GM18526 (cell line): ENCODE measurements around the gene SESN2.

Source experiments
- POLR2A ChIP-seq: IDR thresholded peaks from 3 replicates; pipeline ENCODE4 v1.6.1; 2011; ENCODE audit not compliant: insufficient read length; ENCODE audit errors: extremely low read depth

The SESN2 gene

DNA sequence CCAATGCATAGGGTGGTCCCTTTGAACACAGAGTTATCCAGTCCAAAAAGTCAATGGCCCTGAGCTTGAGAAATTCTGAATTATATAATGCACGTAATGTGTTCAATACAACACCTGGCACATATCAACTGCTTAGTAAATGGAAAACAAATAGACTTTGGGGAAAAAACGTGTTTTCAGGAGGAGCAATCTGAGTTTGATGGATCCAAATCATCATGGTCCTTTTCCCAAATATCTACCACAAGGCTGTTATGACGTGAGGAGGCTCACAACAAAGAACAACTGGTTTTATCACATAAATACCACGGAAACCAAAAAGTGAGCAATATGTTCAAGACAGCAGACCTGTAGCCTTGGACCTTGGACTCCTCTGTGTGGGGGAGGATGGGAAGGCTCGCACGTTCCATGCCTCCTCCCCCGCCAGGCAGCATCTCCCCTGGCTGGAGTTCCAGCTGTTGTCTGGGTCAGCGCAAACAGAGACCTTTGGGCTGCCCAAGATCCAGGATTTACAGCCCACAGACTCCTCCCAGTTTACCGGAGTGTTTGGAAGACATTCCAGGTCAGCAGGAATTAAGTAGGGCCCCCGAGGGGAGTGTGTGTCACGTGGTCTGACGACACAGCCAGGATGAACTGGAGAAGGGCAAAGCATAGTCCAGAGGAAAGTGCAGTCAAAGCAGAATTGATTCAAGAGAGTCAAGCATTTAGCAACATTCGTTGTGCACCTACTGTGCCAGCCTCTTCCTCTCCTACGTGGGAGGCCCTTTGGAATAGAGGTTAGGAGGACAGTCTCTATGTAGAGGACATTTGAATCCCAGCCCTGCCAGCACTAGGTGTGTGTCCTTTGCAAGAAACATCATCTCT is 37.3 kb downstream of the SESN2 start:
- TF ChIP-seq POLR2A: no peak

DNA sequence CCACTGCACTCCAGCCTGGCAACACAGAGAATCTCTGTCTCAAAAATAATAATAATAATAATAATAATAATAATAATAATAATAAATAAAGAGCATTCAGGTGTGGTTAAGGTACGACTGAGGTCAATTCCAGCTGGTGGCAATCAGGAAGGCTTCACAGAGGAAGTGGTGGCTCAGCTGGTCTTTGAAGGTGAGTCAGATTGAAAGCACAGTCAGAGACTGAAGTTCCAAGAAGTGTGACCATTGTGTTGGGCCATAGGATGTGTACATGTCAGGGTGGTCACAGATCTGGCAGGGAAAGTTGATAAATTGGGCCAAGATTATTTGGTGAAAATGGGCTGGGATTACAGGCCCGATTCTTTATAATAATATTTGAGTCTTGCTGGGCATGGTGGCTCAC is 38.5 kb downstream of the SESN2 start:
- TF ChIP-seq POLR2A: no peak

- TF ChIP-seq POLR2A: no peak
Observed at GRCh38 chr1:28298438-28298837, 39.1 kb downstream of the SESN2 start.

GRCh38 chr1:28301368-28302174 is 42.3 kb downstream of the SESN2 start:
- TF ChIP-seq POLR2A: no peak

DNA sequence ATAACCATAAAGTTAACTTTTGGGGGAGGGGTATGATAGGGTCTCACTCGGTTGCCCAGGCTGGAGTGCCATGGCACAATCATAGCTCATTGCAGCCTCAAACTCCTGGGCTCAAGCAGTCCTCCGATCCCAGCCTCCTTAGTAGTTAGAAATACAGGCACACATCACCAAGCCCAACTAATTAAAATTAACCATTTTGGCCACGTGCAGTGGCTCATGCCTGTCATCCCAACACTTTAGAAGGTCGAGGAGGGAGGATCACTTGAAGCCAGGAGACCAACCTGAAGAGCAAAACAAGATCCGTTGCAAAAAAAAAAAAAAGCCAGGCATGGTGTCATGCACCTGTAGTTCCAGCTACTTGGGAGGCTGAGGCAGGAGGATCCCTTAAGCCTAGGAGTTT is 42.9 kb downstream of the SESN2 start:
- no peak for TF ChIP-seq POLR2A

DNA sequence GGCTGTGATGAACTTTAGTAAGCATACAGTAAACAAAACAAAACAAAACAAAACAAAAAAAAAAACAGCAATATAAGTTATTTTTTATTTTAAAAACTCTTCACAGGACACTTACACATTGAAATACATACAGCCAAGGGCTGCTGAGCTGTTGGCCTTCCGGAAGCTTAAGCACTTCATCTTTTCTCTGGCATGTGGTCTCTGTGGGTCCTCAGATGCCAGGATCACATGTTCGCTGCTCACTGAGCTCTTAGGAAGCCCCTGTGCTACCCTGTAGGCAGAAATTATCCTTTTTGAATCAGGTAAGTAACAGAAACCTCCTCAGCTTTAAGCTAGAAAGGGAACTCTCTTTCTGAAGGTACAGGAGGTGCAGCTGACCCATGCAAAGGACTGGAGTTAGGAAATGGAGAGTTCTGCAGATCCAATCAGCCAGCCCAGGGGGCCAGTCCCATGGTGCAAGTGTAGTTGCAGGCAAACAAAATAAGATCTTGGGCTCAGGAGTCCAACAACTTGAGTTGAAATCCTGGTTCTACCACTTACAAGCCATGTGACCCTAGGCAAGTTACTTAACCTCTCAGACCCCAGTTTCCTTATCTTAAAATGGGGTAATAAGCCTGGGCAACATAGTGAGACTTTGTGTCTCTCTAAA is 47.1 kb downstream of the SESN2 start:
- TF ChIP-seq POLR2A: no peak

DNA sequence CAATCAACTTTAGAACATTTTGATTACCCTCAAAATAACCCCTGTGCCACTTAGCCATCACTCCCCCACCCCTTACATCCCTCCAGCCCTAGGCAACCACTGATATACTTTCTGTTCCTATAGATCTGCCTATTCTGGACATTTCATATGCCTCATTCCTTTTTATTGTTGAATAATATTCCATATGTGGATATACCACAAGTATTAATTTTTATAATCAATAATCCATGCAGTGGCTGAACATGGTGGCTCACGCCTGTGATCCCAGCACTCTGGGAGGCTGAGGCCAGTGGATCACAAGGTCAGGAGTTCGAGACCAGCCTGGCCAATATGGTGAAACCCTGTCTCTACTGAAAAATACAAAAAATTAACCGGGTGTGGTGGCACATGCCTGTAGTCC is 49.4 kb downstream of the SESN2 start:
- TF ChIP-seq POLR2A: no peak

- no peak for TF ChIP-seq POLR2A
Observed at GRCh38 chr1:28309702-28310101, 50.4 kb downstream of the SESN2 start.

GRCh38 chr1:28313702-28314546 is 54.6 kb downstream of the SESN2 start:
- TF ChIP-seq POLR2A: no peak

DNA sequence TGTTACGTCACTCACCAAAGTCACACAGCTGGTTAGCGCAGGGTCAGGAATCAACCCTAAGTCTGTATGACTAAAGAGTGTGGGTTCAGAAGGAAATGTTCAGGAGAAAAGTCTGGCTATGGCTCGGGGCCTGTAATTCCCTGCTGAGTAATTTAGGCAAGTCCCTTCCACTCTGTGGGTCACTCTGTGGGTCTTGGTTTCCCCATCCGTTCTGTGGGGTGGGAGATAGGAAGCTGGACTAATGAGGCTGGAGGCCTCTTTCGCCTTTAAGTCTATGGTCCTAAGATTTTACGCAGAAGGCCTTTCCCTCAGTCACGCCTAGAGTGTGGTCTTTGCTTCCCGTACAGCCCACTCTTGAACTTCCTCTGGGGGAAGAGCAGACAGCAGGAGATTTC is 55.2 kb downstream of the SESN2 start:
- TF ChIP-seq POLR2A: no peak

GRCh38 chr1:28317014-28317413 is 57.7 kb downstream of the SESN2 start:
- no peak for TF ChIP-seq POLR2A

DNA sequence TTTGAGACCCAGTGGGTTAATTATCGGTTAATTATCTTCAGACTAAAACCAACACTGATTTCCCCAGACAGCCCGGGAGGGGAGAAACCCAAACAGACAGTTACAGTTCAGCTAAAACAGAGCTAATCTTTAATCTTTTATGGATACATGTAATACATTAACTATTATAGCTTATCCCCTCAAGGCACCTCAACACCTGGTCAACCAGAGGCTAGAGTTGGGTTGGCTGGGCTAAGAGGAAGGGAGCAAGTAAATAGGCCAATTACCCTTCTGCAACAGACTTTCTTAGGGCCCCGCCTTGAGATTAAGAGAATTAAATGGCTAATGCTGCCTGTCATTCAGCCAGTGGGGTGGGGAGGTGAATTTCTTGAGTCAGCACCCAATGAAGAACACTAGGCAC is 62.9 kb downstream of the SESN2 start:
- no peak for TF ChIP-seq POLR2A

- TF ChIP-seq POLR2A: no peak
Observed at GRCh38 chr1:28323720-28324119, 64.4 kb downstream of the SESN2 start.

DNA sequence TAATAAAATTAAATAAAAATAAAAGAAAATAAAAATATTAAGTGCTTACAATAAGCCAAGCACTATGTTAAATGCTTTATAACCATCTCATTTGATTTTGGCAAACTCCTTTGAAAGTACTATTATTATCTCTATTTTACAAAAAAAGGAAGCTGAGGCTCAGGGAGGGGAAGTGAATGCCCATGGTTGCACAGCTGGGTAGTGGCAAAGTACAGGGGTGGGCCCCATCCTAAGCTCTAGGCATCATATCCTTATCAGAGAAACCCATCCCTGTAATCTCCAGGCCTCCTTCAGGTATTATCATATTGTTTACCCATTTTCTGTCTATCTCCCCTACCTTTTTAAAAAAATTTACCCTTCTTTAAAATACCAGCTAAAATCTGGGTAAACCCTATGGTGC is 67.2 kb downstream of the SESN2 start:
- TF ChIP-seq POLR2A: no peak

- no peak for TF ChIP-seq POLR2A
Observed at GRCh38 chr1:28326984-28327383, 67.7 kb downstream of the SESN2 start.
